Panc1 (cell line): Measurements from ENCODE around the gene MBLAC2.

Source experiments
- CTCF ChIP-seq: fragments of 450-650 bp; IDR thresholded peaks from 2 replicates; pipeline ENCODE4 v1.5.1; 2017; ENCODE audit warnings: mild to moderate bottlenecking
- POLR2AphosphoS5 ChIP-seq: IDR thresholded peaks from 2 replicates; pipeline ENCODE4 v1.6.1; 2012; ENCODE audit warnings: mild to moderate bottlenecking, low read depth, low read length, moderate library complexity
- TF ChIP-seq, protein P1 (sequence below), 2 experiments: IDR thresholded peaks; 2 replicates each; pipeline ENCODE4 v1.6.1; 2011 to 2012; ENCODE audit warnings: low read depth in 2 of 2, control low read depth in 1 of 2, low read length in 1 of 2, mild to moderate bottlenecking in 1 of 2, moderate library complexity in 1 of 2; ENCODE audit not compliant: insufficient read depth in 1 of 2

GRCh38 chr5:90477621-90478215, 3.1 kb upstream of the MBLAC2 start:
- TF ChIP-seq POLR2AphosphoS5 (no peak), CTCF (no peak)
- TF ChIP-seq, protein P1, sequence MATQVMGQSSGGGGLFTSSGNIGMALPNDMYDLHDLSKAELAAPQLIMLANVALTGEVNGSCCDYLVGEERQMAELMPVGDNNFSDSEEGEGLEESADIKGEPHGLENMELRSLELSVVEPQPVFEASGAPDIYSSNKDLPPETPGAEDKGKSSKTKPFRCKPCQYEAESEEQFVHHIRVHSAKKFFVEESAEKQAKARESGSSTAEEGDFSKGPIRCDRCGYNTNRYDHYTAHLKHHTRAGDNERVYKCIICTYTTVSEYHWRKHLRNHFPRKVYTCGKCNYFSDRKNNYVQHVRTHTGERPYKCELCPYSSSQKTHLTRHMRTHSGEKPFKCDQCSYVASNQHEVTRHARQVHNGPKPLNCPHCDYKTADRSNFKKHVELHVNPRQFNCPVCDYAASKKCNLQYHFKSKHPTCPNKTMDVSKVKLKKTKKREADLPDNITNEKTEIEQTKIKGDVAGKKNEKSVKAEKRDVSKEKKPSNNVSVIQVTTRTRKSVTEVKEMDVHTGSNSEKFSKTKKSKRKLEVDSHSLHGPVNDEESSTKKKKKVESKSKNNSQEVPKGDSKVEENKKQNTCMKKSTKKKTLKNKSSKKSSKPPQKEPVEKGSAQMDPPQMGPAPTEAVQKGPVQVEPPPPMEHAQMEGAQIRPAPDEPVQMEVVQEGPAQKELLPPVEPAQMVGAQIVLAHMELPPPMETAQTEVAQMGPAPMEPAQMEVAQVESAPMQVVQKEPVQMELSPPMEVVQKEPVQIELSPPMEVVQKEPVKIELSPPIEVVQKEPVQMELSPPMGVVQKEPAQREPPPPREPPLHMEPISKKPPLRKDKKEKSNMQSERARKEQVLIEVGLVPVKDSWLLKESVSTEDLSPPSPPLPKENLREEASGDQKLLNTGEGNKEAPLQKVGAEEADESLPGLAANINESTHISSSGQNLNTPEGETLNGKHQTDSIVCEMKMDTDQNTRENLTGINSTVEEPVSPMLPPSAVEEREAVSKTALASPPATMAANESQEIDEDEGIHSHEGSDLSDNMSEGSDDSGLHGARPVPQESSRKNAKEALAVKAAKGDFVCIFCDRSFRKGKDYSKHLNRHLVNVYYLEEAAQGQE (IDR thresholded peaks at IDR 0.05; ENCODE audit: insufficient read depth in 1 of 2, low read depth in 2 of 2, low read length in 1 of 2), result no peak
